H4 (cell line): ENCODE results near the gene KREMEN1. TPM values are rescaled to one million over a fixed set of nuclear protein-coding genes. Genes with fewer than 3 reads are reported as not detected.
"Not testable (repeated sequence)": the region's sequence is repeated elsewhere in the genome, so short reads cannot be mapped to it uniquely, and the experiment has no call there.

Experiments used
- DNase-seq: peaks from one replicate; pipeline ENCODE4 v3.0.0-alpha.2; 2015; ENCODE audit warnings: low spot score
- total RNA-seq: library from RNA; depleted of rRNA; stranded (reverse); fragments of >200 nt; shearing (Covaris generic); gene quantifications from 2 replicates; pipeline ENCODE4 v1.2.3, GENCODE V29; 2014

The KREMEN1 gene
- total RNA-seq, 1 experiment from 2014 or later, result 3.9 TPM

GRCh38 chr22:29106839-29107238, 34.0 kb downstream of the KREMEN1 start:
- DNase-seq, result no peak

GRCh38 chr22:29108137-29108536, 35.3 kb downstream of the KREMEN1 start:
- no peak for DNase-seq

GRCh38 chr22:29109822-29110221, 37.0 kb downstream of the KREMEN1 start:
- DNase-seq, result peak; percentile 67

- no peak for DNase-seq
Observed at GRCh38 chr22:29110946-29111345, 38.1 kb downstream of the KREMEN1 start.

GRCh38 chr22:29112121-29112520, 39.3 kb downstream of the KREMEN1 start:
- DNase-seq, result no peak

- no peak for DNase-seq
Observed at GRCh38 chr22:29112681-29113080, 39.8 kb downstream of the KREMEN1 start.

- peak; percentile 13 for DNase-seq
Observed at GRCh38 chr22:29113319-29113718, 40.5 kb downstream of the KREMEN1 start.

GRCh38 chr22:29114392-29114791, 41.6 kb downstream of the KREMEN1 start:
- DNase-seq, result no peak

GRCh38 chr22:29115682-29116288, 43.0 kb downstream of the KREMEN1 start:
- peak; percentile 31 for DNase-seq

- DNase-seq, result peak; percentile 86
Observed at GRCh38 chr22:29116397-29117123, 43.7 kb downstream of the KREMEN1 start.

GRCh38 chr22:29117799-29118477, 45.1 kb downstream of the KREMEN1 start:
- no peak for DNase-seq

- not testable (repeated sequence) for DNase-seq
Observed at GRCh38 chr22:29120098-29120912, 47.5 kb downstream of the KREMEN1 start.

GRCh38 chr22:29121124-29121523, 48.3 kb downstream of the KREMEN1 start:
- DNase-seq, result no peak

- DNase-seq, result no peak
Observed at GRCh38 chr22:29122041-29122440, 49.2 kb downstream of the KREMEN1 start.

GRCh38 chr22:29124777-29125442, 52.1 kb downstream of the KREMEN1 start:
- no peak for DNase-seq

- no peak for DNase-seq
Observed at GRCh38 chr22:29125443-29125778, 52.6 kb downstream of the KREMEN1 start.

- no peak for DNase-seq
Observed at GRCh38 chr22:29125844-29126243, 53.0 kb downstream of the KREMEN1 start.

GRCh38 chr22:29126670-29127395, 54.0 kb downstream of the KREMEN1 start:
- DNase-seq, result no peak

GRCh38 chr22:29128891-29129807, 56.3 kb downstream of the KREMEN1 start:
- no peak for DNase-seq

GRCh38 chr22:29129808-29130140, 56.9 kb downstream of the KREMEN1 start:
- DNase-seq, result no peak
